ENCODE measurements around the gene RENBP. TPM values are rescaled to one million over a fixed set of nuclear protein-coding genes. Genes with fewer than 3 reads are reported as not detected.

Gene RENBP
- total RNA-seq, 2 donors from 2014 or later = 12.0 to 17.5 TPM

DNA sequence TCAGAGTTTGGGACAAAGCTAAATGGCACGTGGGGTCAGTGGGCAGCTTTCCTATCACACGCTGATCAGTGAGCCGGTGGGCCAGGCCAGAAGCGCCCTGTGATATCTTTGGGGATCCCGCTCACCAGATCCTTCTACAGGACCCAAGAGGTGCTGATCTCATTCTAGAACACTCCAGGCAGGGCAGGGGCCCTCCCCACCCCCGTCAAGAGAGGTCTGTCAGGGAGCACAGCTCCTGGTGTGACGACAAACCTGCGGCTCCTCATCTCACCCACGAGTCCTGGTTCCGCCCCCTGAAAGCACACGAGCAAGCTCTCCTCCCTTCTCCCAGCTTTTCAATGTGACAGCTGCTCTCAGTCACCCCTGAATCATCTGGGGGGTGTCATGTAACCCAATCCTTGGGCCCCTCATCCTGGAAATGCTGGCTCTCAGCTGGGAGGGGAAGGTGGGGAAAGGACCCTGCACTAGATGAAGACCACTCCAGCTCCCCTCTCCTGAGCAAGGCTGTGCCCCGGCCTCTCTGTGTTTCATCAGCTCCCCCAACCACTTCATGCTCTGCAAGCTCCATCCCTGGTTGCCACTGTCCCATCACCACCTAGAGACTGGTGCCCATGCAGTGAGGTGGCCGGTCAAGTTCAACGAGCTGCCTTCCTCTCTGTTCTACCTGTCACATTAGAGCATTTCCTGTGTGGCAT, 22.5 kb upstream of the RENBP start:
- Histone ChIP-seq H3K27me3 (ENCODE audit: control insufficient read depth, insufficient read depth, low read length, poor library complexity, severe bottlenecking) (no peaks in the 10 kb centered on the region), H3K27ac (ENCODE audit: low read depth, low read length) (no peak overlapping the region), H3K4me3 (ENCODE audit: low read length) (no peak overlapping the region), H3K9ac (ENCODE audit: extremely low read depth, low read length, poor library complexity, severe bottlenecking) (no peak overlapping the region), H3K9me3 (ENCODE audit: control insufficient read depth, low read length) (no peaks in the 10 kb centered on the region), H3K36me3 (ENCODE audit: control insufficient read depth, insufficient read depth, low read length) (peaks cover 27% of the 10 kb centered on the region), H3K4me1 (ENCODE audit: control insufficient read depth, insufficient read depth, low read length) (peaks cover 9% of the 10 kb centered on the region)
- DNase-seq = no peak
- H3K27ac Mint-ChIP-seq = peak overlapping the region; percentile 89
- peaks cover 41% of the 10 kb centered on the region for H3K36me3 Mint-ChIP-seq (ENCODE audit: low read depth)
- H3K27me3 Mint-ChIP-seq (ENCODE audit: insufficient read depth) = no peaks in the 10 kb centered on the region
- TF ChIP-seq CTCF (conservative IDR thresholded peaks at IDR 0.05) = no peak
- H3K9me3 Mint-ChIP-seq = no peaks in the 10 kb centered on the region
- H3K4me1 Mint-ChIP-seq = peaks cover 32% of the 10 kb centered on the region
- H3K4me3 Mint-ChIP-seq = peak overlapping the region; percentile 96
- WGBS, 2 experiments (ENCODE audit: insufficient coverage in 1 of 2, insufficient read length in 1 of 2) = 85 to 90% methylated on average over 4 to 14 of the region's 14 CpGs

- Histone ChIP-seq H3K36me3 (ENCODE audit: control insufficient read depth, insufficient read depth, low read length) (peaks cover 34% of the 10 kb centered on the region), H3K27me3 (ENCODE audit: control insufficient read depth, insufficient read depth, low read length, poor library complexity, severe bottlenecking) (no peaks in the 10 kb centered on the region), H3K4me3 (ENCODE audit: low read length) (no peak overlapping the region), H3K27ac (ENCODE audit: low read depth, low read length) (no peak overlapping the region), H3K4me1 (ENCODE audit: control insufficient read depth, insufficient read depth, low read length) (peaks cover 9% of the 10 kb centered on the region), H3K9me3 (ENCODE audit: control insufficient read depth, low read length) (no peaks in the 10 kb centered on the region), H3K9ac (ENCODE audit: extremely low read depth, low read length, poor library complexity, severe bottlenecking) (no peak overlapping the region)
- peak overlapping the region; percentile 88 for H3K27ac Mint-ChIP-seq
- DNase-seq = no peak
- 93 to 100% methylated on average over 1 to 15 of the region's 15 CpGs for WGBS, 2 experiments (ENCODE audit: insufficient coverage in 1 of 2, insufficient read length in 1 of 2)
- H3K9me3 Mint-ChIP-seq = no peaks in the 10 kb centered on the region
- peaks cover 32% of the 10 kb centered on the region for H3K4me1 Mint-ChIP-seq
- TF ChIP-seq CTCF (conservative IDR thresholded peaks at IDR 0.05) = no peak
- H3K27me3 Mint-ChIP-seq (ENCODE audit: insufficient read depth) = no peaks in the 10 kb centered on the region
- peaks cover 46% of the 10 kb centered on the region for H3K36me3 Mint-ChIP-seq (ENCODE audit: low read depth)
- no peak overlapping the region for H3K4me3 Mint-ChIP-seq
Observed at GRCh38 chrX:153966283-153966688, 21.8 kb upstream of the RENBP start.

- Mint-ChIP-seq H3K36me3 (ENCODE audit: low read depth) (peaks cover 55% of the 10 kb centered on the region), H3K4me1 (peaks cover 32% of the 10 kb centered on the region), H3K4me3 (no peak overlapping the region), H3K9me3 (no peaks in the 10 kb centered on the region), H3K27me3 (ENCODE audit: insufficient read depth) (no peaks in the 10 kb centered on the region), H3K27ac (no peak overlapping the region)
- no peak overlapping the region for H3K9ac ChIP-seq (ENCODE audit: extremely low read depth, low read length, poor library complexity, severe bottlenecking)
- H3K4me1 ChIP-seq (ENCODE audit: control insufficient read depth, insufficient read depth, low read length) = peaks cover 9% of the 10 kb centered on the region
- no peak overlapping the region for H3K4me3 ChIP-seq (ENCODE audit: low read length)
- no peak for TF ChIP-seq CTCF (conservative IDR thresholded peaks at IDR 0.05)
- no peaks in the 10 kb centered on the region for H3K9me3 ChIP-seq (ENCODE audit: control insufficient read depth, low read length)
- 94% methylated on average over 5 of the region's 5 CpGs; no CpG with 5 or more reads in 1 of the 2 experiments for WGBS, 2 experiments (ENCODE audit: insufficient coverage in 1 of 2, insufficient read length in 1 of 2)
- no peaks in the 10 kb centered on the region for H3K27me3 ChIP-seq (ENCODE audit: control insufficient read depth, insufficient read depth, low read length, poor library complexity, severe bottlenecking)
- H3K27ac ChIP-seq (ENCODE audit: low read depth, low read length) = no peak overlapping the region
- peaks cover 39% of the 10 kb centered on the region for H3K36me3 ChIP-seq (ENCODE audit: control insufficient read depth, insufficient read depth, low read length)
- no peak for DNase-seq
Observed at GRCh38 chrX:153965406-153965805, 21.0 kb upstream of the RENBP start.
